H9 (cell line): ENCODE results near the gene MGAT5. TPM values are rescaled to one million over a fixed set of nuclear protein-coding genes. Genes with fewer than 3 reads are reported as not detected.

Experiments used
- DNase-seq: peaks from one replicate; pipeline ENCODE4 v3.0.0-alpha.2; 2017
- H2AFZ ChIP-seq: one replicate; pipeline ENCODE4 v1.6.1; 2013; ENCODE audit warnings: mild to moderate bottlenecking, low read length, control low read depth, moderate library complexity
- H2AK5ac ChIP-seq: 2 replicates; pipeline ENCODE4 v1.6.1; 2013; ENCODE audit warnings: low read length, control low read depth, mixed read lengths; ENCODE audit not compliant: insufficient read length
- H2BK120ac ChIP-seq: one replicate; pipeline ENCODE4 v1.6.1; 2013; ENCODE audit warnings: low read depth, mild to moderate bottlenecking, low read length, control low read depth, inconsistent platforms; ENCODE audit not compliant: poor library complexity, severe bottlenecking
- H2BK12ac ChIP-seq: 2 replicates; pipeline ENCODE4 v1.6.1; 2013; ENCODE audit warnings: low read length, control low read depth, mixed read lengths, low read depth; ENCODE audit not compliant: insufficient read length
- H2BK15ac ChIP-seq: 2 replicates; pipeline ENCODE4 v1.6.1; 2013; ENCODE audit warnings: low read depth, low read length, control low read depth
- H2BK20ac ChIP-seq: one replicate; pipeline ENCODE4 v1.6.1; 2013; ENCODE audit warnings: low read depth, mild to moderate bottlenecking, low read length, control low read depth, inconsistent platforms; ENCODE audit not compliant: poor library complexity, severe bottlenecking
- H2BK5ac ChIP-seq: 2 replicates; pipeline ENCODE4 v1.6.1; 2013; ENCODE audit warnings: low read length, control low read depth, mixed read lengths; ENCODE audit not compliant: insufficient read length
- H3K14ac ChIP-seq: 2 replicates; pipeline ENCODE4 v1.6.1; 2013; ENCODE audit warnings: low read length, control low read depth; ENCODE audit not compliant: insufficient read depth
- H3K18ac ChIP-seq: 2 replicates; pipeline ENCODE4 v1.6.1; 2013; ENCODE audit warnings: low read depth, mild to moderate bottlenecking, mixed read lengths, low read length, control low read depth; ENCODE audit not compliant: insufficient read length
- H3K23ac ChIP-seq: 2 replicates; pipeline ENCODE4 v1.6.1; 2013; ENCODE audit warnings: low read length, control low read depth, mixed read lengths, low read depth; ENCODE audit not compliant: insufficient read length
- H3K23me2 ChIP-seq: 2 replicates; pipeline ENCODE4 v1.6.1; 2013; ENCODE audit warnings: low read depth, mild to moderate bottlenecking, mixed read lengths, low read length, control low read depth; ENCODE audit not compliant: insufficient read length, poor library complexity, severe bottlenecking
- H3K27ac ChIP-seq: 2 replicates; pipeline ENCODE4 v1.5.1; 2013; ENCODE audit warnings: low read length, control low read depth, mixed read lengths, low read depth; ENCODE audit not compliant: insufficient read length
- H3K27me3 ChIP-seq: 2 replicates; pipeline ENCODE4 v1.6.1; 2013; ENCODE audit warnings: low read length, control low read depth, inconsistent platforms; ENCODE audit not compliant: insufficient read depth
- H3K4ac ChIP-seq: 2 replicates; pipeline ENCODE4 v1.6.1; 2013; ENCODE audit warnings: low read depth, mild to moderate bottlenecking, control low read depth, inconsistent platforms, low read length, moderate library complexity
- H3K4me1 ChIP-seq: 2 replicates; pipeline ENCODE4 v1.6.1; 2013; ENCODE audit warnings: low read length, control low read depth, inconsistent platforms; ENCODE audit not compliant: insufficient read depth
- H3K4me2 ChIP-seq: 2 replicates; pipeline ENCODE4 v1.6.1; 2013; ENCODE audit warnings: low read length, control low read depth, mixed read lengths; ENCODE audit not compliant: insufficient read length, insufficient read depth
- H3K56ac ChIP-seq: 2 replicates; pipeline ENCODE4 v1.6.1; 2013; ENCODE audit warnings: low read depth, mild to moderate bottlenecking, mixed read lengths, low read length, control low read depth; ENCODE audit not compliant: insufficient read length
- H3K79me1 ChIP-seq: 2 replicates; pipeline ENCODE4 v1.6.1; 2013; ENCODE audit warnings: low read depth, mild to moderate bottlenecking, moderate library complexity, low read length, control low read depth, inconsistent platforms; ENCODE audit not compliant: insufficient read depth, poor library complexity, severe bottlenecking
- H3K79me2 ChIP-seq: 2 replicates; pipeline ENCODE4 v1.6.1; 2013; ENCODE audit warnings: low read length, control low read depth, inconsistent platforms; ENCODE audit not compliant: insufficient read depth
- H3K9ac ChIP-seq: 2 replicates; pipeline ENCODE4 v1.6.1; 2013; ENCODE audit warnings: low read length, control low read depth, mixed read lengths; ENCODE audit not compliant: insufficient read length; ENCODE audit errors: extremely low read depth
- H3K9me3 ChIP-seq: one replicate; pipeline ENCODE4 v1.6.1; 2013; ENCODE audit warnings: low read depth, low read length, inconsistent platforms; ENCODE audit not compliant: control insufficient read depth
- H3T11ph ChIP-seq: one replicate; pipeline ENCODE4 v1.6.1; 2013; ENCODE audit warnings: mild to moderate bottlenecking, low read length, control low read depth, inconsistent platforms
- H4K20me1 ChIP-seq: one replicate; pipeline ENCODE4 v1.6.1; 2013; ENCODE audit not compliant: control insufficient read depth, insufficient read length, insufficient read depth
- H4K5ac ChIP-seq: 2 replicates; pipeline ENCODE4 v1.6.1; 2013; ENCODE audit warnings: low read depth, mild to moderate bottlenecking, mixed read lengths, low read length, control low read depth; ENCODE audit not compliant: insufficient read length
- H4K8ac ChIP-seq: replicated peaks from 2 replicates; pipeline ENCODE4 v1.6.1; 2013; ENCODE audit warnings: low read length, control low read depth, mixed read lengths, low read depth; ENCODE audit not compliant: insufficient read length
- H4K91ac ChIP-seq: 2 replicates; pipeline ENCODE4 v1.6.1; 2013; ENCODE audit warnings: low read depth, mild to moderate bottlenecking, moderate library complexity, mixed read lengths, low read length, control low read depth; ENCODE audit not compliant: insufficient read length
- H3K27ac Mint-ChIP-seq, 3 experiments: 2 replicates in 2 of 3; 3 replicates in 1 of 3; pipeline ENCODE4 v1.8.0; 2020 to 2021; ENCODE audit warnings: mixed read lengths in 3 of 3, mild to moderate bottlenecking in 1 of 3, moderate library complexity in 1 of 3
- H3K27me3 Mint-ChIP-seq: 2 replicates; pipeline ENCODE4 v1.8.0; 2021; ENCODE audit warnings: low read depth, mild to moderate bottlenecking, moderate library complexity, mixed read lengths
- H3K36me3 Mint-ChIP-seq, 3 experiments: 2 replicates in 2 of 3; 3 replicates in 1 of 3; pipeline ENCODE4 v1.8.0; 2020 to 2021; ENCODE audit warnings: low read depth in 3 of 3, mixed read lengths in 3 of 3; ENCODE audit not compliant: insufficient read depth in 1 of 3
- H3K4me1 Mint-ChIP-seq, 2 experiments: 2 replicates each; pipeline ENCODE4 v1.8.0; 2020; ENCODE audit warnings: mixed read lengths in 2 of 2
- H3K4me3 Mint-ChIP-seq, 2 experiments: 2 replicates in 1 of 2; 3 replicates in 1 of 2; pipeline ENCODE4 v1.8.0; 2020 to 2021; ENCODE audit warnings: mild to moderate bottlenecking in 2 of 2, mixed read lengths in 2 of 2, moderate library complexity in 1 of 2
- H3K9me3 Mint-ChIP-seq, 2 experiments: 2 replicates in 1 of 2; 3 replicates in 1 of 2; pipeline ENCODE4 v1.8.0; 2020; ENCODE audit warnings: mild to moderate bottlenecking in 2 of 2, mixed read lengths in 2 of 2, moderate library complexity in 1 of 2
- CTCF ChIP-seq: fragments of 200-600 bp; sonication (generic); conservative IDR thresholded peaks from 3 replicates; pipeline ENCODE4 v1.8.0; 2021; ENCODE audit warnings: antibody characterized with exemption, mild to moderate bottlenecking
- WGBS: extraction: QIAGEN DNeasy Blood & Tissue Kit; methylation state at CpG from one replicate; pipeline ENCODE4 v1.1.7; 2013; ENCODE audit warnings: missing lambda C conversion rate, low lambda C conversion rate, mixed read lengths; ENCODE audit not compliant: insufficient read length; ENCODE audit errors: extremely low coverage; 5-methylcytosine and 5-hydroxymethylcytosine counted together
- total RNA-seq: library from RNA; stranded (reverse); gene quantifications from 2 replicates; pipeline ENCODE4 v1.2.1, GENCODE V29; 2021

MGAT5 gene
- total RNA-seq, 1 experiment from 2014 or later, result 25.7 TPM

- no peak for DNase-seq
- H3K79me2 ChIP-seq, result peaks cover 2% of the 10 kb centered on the region; the same call in 1 of the 2 replicates
- Mint-ChIP-seq H3K9me3 (peaks cover 31 to 32% of the 10 kb centered on the region in 2 experiments), H3K4me3 (no peak overlapping the region; a peak in 1 of 5 replicates), H3K27me3 (no peaks in the 10 kb centered on the region), H3K4me1 (peaks cover 11 to 14% of the 10 kb centered on the region in 2 experiments), H3K27ac (no peak overlapping the region), H3K36me3 (peaks cover 22 to 35% (median 23%) of the 10 kb centered on the region in 3 experiments)
- no peaks in the 10 kb centered on the region for H4K20me1 ChIP-seq
- H4K5ac ChIP-seq, result no peak overlapping the region
- H2AK5ac ChIP-seq, result no peak overlapping the region
- no peak overlapping the region for H3K9ac ChIP-seq
- no peak for TF ChIP-seq CTCF
- WGBS, result no CpG with 5 or more reads among the region's 3 CpGs
- no peak overlapping the region for H2BK12ac ChIP-seq
- no peak overlapping the region for H4K91ac ChIP-seq
- H3K23ac ChIP-seq, result no peak overlapping the region
- H3T11ph ChIP-seq, result no peak overlapping the region
- H3K4me2 ChIP-seq, result no peak overlapping the region
- no peak overlapping the region for H3K4ac ChIP-seq
- H3K79me1 ChIP-seq, result peaks cover 7% of the 10 kb centered on the region
- H3K56ac ChIP-seq, result no peak overlapping the region
- H3K4me1 ChIP-seq, result no peaks in the 10 kb centered on the region
- H3K9me3 ChIP-seq, result peaks cover 9% of the 10 kb centered on the region
- no peak overlapping the region for H2BK120ac ChIP-seq
- no peak overlapping the region for H2BK5ac ChIP-seq
- no peak overlapping the region for H2AFZ ChIP-seq
- no peak overlapping the region for H3K27ac ChIP-seq
- no peak overlapping the region for H3K14ac ChIP-seq
- no peak overlapping the region for H2BK15ac ChIP-seq
- no peak overlapping the region for H4K8ac ChIP-seq
- no peaks in the 10 kb centered on the region for H3K23me2 ChIP-seq
- H2BK20ac ChIP-seq, result no peak overlapping the region
- no peak overlapping the region for H3K18ac ChIP-seq
- H3K27me3 ChIP-seq, result no peaks in the 10 kb centered on the region
Observed at GRCh38 chr2:134227666-134228065, 26.2 kb upstream of the MGAT5 start.
